Glomerular visceral epithelial cell (primary cell): ENCODE measurements around the gene SMIM45.

Experiments used
- DNase-seq: peaks from one replicate; pipeline ENCODE4 v3.0.0-alpha.2; 2016; ENCODE audit errors: extremely low spot score

The SMIM45 gene

DNA sequence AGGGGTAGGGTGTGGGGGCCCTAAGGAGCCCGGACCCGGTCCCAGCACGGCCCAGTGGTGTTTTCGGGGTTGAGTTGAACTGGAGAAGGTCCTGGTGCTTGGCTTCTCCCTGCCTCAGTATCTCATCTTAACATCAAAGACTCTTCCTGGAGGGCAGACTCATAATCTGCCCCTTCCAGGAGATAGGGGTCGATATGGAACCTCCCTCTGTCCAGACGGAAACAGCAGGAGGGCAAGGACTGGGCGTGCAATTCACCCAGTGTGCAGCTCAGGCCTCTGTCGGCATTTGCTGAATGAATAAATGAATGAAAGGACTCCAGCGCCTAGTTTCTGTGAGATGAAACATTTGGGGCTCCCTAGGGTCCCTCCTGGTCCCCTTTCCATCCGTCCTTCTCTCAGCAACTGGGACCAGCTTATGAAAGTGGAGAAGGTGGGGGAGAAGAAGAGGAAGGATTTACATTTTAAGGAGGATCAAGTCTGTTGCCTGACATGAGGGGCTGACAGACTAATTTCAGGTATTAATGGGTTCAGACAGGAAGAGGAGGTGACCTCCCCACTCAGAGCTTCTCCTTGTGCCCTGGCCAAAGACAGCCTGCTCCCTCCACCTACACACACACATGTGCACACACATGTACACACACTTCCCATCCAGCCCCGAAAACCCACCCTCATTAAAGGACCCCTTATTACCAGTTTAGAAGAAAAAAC lies 36.0 kb upstream of the SMIM45 start:
- DNase-seq, result no peak

DNA sequence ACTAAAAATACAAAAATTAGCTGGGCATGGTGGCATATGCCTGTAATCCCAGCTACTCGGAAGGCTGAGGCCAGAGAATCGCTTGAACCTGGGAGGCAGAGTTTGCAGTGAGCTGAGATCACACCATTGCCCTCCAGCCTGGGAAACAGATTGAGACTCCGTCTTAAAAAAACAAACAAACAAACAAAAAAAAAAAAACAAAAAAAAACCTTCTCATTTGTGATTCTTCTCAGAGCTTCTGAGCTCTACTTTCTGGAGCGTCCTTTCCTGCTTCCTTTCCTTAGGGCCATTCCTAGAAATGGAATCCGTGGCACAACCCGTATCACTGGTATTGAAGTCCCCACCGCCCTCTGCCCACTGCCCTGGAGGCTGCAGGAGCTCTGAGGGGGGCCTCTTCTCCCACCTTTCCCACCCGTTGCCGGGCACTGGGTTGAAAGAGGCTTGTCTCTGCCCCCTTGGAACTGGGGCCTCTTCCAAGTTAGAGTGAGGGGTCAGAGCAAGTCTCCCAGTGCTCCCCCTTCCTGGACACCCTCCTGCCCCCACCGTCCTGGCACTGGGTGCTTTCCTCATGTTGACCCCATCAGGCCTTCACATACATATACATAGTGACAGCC lies 35.1 kb upstream of the SMIM45 start:
- DNase-seq, result no peak

DNA sequence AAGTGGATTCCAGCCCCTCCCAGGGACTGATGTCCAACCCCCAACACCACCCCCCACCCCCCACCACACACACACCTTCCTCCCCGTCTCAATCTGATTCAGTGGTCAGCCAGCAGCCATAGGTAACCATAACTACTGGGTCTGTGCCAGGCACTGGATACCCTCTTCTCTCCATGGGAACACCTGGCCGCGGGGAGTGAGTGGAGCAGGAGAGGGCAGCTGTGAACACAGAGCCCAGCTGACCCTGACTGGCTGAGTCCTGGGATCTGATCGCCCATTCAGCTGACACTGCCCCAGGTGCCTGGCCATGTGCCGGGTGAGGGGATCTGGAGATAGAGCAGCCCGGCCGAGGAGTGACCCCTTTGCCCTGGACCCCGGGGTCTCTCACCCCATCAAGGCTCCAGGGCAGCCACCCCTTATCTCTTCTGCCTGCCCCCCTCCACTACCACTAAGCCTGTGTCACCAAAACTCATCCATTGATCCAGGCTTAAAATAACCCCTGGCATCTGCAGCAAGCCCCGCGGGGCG lies 34.5 kb upstream of the SMIM45 start:
- no peak for DNase-seq

DNA sequence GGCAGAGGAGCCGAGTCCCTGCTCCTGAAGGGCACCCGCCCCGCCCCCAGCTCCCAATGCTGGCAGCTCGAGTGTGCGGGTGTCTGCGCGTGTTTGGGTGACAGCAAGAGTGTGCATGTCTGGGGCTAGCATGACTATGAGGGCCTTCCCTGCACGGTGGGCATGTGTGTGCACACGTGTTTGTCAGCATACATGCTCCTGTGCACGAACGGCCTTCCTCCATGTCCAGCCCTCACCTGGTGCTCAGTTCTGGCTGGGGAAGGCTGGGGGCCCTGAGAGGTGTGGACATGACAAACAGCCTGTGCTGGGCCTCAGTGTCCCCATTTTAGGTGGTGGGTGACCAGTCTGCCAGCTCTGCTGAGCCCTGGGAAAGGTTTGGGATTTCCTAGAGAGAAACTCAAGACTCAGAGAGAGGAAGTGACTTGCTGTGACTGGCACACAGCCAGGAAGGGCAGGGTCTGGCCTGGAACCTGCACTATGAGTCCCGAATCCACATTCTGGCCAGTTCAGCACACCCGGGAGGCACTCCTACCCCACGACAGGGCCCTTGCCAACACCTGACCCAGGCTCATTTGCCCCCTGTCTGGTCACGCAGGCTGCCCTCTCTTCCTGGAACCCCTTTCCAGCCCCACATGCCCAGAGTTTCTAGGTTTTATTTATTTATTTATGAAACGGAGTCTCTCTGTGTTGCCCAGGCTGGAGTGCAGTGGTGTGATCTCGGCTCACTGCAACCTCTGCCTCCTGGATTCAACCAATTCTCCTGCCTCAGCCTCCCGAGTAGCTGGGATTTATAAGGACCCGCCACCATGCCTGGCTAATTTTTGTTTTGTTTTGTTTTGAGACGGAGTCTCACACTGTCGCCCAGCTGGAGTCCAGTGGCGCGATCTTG lies 33.8 kb upstream of the SMIM45 start:
- peak; percentile 59 for DNase-seq

DNA sequence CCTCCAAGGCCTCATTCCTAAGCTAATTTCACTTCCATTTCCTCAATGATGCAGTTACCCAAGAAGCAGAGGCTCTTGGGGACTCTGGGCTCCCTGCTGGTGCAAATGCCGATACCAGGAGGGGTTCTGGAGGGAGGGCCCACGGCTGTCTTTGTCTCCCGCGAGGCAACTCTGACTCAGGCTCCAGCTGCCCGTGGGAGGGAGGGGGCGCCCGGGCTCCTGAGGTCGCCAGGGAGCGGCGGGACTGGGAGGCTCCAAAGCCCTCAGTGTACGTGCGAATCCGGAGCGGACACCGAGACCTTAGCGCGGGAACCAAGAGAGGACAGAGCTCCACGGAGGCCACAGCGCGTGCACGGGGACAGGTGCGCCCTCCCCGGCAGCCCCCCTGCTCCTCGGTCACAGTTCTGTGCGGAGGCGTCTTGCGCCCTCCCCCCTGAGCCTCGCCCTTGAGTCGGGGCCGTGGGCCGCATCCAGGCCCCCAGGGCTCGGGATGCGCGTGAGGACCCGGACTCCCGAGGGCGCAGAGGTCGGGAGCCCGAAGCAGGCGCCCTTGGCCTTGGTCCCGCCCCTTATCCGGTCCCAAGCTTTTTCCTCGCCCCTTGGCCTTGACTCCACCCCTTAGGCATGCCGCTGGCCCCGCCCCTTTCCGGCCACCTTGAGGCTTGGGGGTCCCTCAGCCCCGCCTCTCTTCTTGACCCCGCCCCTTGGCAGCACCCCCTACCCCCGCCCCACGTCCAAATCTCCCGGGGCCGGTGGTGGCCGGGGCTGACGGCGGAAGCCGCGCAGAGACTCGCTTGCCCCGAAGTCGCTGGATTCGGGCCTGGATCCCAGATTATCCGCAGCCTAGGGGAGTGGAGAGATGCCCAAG lies 32.4 kb upstream of the SMIM45 start:
- DNase-seq, result peak; percentile 26

DNA sequence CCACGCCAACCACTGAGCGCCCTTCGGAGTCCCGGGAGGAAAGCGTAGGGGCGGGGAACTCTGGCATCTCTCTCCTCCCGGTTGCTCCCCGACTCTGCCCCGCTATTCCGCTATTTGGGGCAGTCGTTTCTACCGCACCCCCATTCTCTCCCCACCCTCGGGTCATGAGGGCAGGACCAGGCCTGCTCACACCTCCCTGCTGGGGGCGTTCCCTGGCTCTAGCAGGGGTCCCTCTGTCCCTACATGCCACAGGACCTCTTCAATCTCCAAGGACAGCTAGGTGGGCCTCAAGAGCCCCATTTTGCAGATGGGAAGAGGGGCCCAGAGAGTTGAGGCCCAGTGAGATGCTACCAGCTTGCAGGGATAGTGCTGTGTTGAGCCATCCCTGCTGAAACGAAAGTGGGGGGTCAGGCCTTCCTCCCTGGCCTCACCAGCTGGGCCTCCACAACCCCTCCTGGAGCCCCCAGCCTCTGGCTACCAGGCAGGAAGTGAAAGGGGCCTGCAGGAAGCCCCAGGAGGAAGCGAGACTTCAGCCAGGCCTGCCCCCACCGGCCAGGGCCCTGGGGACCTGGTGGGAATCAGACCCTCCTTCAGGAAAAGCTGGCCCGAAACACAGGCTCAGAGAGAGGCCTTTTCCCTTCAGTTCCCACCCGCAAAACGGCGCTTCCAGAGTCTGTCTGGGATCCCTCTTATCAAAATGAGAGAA lies 31.5 kb upstream of the SMIM45 start:
- no peak for DNase-seq

DNA sequence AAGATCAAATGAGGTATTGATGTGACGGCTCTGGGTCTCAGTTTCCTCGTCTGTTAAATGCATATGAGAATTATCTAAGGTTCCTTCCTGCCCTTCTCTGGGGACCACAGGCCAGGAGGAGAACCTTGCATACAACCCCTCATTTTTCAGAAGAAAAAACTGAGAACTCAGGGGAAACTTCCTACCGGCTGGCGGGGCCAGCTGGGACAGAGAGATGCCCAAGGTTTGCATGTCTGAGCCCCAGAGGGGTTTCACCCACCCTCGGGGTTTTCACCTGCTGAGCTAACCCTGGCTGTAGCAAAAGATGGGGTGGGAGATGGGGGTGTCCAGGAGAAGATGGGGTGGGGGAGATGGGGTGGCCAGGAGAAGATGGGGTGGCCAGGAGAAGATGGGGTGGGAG lies 29.6 kb upstream of the SMIM45 start:
- no peak for DNase-seq

DNA sequence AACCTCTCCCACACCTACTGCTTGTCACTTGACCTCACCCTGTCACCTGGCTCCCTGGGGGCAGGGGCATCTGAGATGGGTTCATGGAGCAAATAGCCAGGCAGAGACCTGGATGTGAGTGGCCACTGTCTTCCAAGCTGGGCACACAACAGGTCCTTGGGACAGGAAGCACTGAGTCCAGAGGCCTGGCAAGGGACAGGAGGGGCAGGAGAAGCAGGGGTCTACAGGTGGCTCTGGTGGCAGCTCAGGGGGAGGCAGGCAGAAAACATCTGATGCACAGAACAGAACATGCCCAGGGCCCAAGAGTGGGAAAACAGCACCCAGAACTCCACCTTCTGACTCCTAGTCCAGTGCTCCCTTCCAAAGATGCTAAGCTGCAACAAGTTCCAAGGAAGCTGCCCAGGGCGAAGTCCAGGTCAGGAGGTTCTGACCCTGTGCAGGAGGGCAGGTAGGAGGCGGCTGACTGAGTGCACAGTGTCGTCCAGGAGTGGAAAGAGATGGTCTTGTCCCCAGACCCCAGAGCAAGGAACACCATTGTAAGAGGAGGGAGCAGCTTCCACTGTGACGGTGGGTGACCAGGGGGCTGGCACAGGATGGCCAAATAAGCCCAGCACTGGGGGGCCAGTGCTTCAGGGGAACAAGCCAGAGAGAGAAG lies 28.9 kb upstream of the SMIM45 start:
- DNase-seq, result no peak

DNA sequence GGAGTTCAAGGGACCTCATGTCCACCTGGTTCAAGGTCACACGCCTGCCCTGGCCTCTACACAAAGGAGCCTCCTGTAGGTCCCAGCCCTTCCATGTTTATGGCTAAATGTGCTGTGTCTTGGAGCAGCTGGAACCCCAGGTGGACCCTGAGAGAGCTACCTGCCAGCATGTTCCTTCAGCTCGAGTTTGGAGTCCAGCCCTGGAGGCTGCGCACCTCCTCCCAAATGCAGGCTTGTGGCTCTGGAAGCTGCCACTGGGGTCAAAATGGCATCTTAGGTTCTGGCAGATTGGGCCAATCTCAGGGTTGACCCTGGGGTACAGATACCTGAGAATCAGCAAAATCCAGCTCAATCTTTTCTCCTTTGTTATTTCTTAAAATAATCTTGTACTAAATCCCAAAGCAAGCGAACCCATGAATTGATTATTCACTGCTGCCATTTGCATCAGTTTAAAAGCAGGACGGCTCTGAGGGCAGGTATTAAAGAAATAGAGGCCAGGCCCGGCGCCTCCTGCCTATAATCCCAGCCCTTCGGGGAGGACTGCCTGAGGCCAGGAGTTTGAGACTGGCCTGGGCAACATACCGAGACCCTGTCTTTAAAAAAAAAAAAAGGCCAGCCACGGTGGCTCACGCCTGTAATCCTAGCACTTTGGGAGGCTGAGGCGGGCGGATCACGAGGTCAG lies 28.2 kb upstream of the SMIM45 start:
- DNase-seq, result no peak

DNA sequence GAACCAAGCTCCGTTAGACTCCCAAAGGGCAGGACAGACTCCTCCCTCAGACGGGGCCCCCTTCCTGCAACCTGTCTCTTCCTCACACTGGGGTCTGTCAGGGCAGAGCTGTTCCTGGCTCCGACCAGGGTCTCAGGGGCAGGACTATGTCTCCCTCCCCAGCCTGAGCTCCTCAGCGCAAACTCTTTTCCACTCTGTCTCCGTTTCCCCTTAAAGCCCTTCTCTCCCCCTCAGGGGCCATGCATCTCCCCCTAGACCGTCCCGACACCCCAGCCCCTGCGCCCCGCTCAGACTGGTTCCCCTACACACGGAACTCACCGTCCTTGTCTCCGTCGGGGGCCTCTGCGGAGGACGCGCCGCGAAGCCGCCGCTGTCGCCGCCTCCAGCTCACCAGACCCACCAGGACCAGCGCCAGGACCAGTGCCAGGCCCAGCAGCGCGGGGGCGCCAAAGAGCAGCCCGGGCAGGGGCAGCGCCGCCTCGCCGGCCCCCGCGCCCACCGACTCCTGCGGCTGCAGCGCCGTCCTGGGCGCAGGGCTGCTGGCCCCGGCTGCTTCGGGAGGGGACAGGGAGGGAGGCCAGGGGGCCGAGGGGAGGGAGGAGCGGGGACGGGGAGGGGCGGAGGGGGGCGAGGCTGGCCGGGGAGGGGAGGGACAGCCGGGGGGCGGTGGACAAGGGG lies 26.0 kb upstream of the SMIM45 start:
- peak; percentile 46 for DNase-seq

DNA sequence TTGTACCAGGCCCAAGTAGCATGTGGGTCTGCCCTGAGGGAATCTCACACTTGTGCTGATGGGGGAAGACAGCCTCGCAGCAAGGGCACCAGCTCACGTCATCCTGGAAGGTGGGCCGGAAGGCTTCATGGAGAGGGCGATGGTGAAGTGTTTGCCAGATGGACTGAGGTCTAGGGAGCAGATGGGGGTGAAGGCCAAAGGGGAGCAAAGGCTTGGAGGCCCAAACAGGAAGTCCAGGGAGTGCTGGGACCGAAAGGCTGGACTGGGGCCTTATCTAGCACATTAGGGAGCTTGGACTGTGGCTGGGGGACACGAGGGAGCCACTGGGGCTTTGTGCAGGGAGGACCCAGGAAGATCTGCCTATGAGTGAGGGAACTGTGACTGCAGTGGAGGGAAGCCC lies 24.1 kb upstream of the SMIM45 start:
- no peak for DNase-seq

DNA sequence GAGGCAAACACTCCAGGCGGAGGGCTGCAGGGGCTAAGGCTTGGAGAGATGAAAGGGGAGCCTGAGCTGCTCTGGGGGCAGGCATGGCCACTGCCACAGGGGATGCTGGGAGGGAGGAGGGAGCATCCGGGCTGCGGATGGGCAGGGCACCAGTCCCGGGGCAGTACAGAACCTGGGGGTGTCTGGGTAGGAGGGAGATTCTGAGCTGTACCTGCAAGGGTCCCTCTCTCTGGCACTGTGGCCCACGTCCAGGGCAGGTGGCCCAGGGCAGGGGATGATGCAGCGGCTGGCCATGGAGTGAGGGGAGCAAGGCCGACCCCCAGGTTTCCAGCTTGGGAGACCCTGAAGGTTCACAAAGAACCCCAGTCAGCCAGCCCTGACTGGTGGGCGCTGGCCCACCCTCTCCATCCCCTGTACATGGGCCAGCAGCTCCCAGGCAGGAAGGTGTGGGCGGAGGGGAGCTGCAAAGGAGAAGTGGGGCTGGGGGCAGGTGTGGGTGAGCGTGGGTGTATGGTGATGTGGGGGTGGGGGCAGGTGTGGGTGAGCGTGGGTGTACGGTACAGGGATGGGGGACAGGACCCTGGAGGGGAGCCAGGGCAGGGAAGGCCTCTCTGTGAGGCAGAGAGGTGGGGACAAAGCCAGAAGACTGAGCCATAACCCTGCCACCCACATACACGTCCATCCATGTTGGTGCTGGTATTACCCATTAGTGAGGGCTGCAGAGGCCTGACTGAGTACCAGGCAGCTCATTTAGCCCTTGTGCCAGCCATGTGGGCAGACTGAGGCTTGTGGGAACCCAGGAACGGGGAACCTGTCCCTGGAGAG lies 23.1 kb upstream of the SMIM45 start:
- DNase-seq, result no peak

DNA sequence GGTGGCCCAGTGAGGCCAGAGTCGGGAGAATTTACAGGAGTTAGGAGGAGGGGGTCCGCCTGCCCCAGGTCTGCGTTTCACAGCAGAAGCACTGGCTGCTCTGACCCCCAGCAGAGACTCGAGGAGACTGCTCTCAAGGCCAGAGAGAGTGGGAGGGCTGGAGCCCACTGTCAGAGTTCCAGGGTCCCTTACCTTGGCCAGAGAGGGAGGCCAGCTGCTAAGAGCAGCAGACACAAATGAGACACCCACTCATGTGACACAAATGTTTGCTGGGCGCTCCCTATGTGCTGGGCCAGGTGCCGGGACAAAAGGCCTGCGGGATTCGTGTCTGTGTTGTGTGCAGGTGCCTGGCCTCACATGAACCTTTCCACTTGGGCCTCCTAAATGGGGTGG lies 22.5 kb upstream of the SMIM45 start:
- no peak for DNase-seq

DNA sequence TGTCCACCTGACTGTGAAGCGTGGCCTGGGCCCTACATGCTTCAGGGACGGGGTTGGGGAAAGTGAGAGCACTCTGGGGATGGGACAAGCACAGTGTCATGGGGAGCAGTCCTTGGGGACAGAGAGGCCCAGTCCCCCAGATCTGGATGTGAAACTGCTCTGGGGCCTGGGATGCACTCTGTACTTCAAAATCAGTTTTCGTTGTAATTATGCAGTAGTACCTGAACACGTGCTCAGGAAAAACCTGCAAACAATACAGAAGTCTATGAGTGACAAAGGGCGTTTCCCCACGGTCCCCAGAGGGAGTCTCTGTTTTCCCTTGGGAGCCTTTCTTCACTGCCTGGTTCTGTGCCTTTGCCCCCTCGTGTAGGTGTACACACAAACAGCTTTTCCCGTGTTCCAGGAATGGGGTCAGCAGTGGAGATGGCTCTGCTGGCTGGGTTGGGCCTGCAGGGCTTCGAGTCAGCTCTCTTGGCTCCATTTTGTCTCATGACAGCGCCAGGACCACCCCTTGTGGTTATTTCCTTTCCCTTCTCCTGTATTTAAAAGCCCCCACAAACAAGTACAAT lies 20.2 kb upstream of the SMIM45 start:
- no peak for DNase-seq

DNA sequence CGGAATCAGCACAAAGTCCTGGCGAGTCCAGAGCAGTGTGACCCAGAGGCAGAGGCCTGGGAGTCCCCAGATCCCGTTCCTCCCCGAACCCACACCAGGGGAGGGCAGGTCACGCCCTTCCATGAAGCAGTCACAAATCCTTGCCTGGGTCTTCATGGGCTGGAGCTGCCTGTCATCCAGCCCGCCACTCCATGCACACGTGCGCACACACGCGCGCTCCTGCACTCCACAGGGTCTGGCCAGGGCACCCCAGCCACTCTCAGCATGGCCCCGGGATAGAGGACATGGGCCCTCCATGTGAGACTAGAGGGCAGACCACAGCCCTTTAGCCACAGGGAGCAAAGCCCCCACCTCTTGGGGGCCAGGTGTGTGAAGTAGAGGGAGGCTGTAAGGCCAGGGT lies 19.6 kb upstream of the SMIM45 start:
- no peak for DNase-seq

DNA sequence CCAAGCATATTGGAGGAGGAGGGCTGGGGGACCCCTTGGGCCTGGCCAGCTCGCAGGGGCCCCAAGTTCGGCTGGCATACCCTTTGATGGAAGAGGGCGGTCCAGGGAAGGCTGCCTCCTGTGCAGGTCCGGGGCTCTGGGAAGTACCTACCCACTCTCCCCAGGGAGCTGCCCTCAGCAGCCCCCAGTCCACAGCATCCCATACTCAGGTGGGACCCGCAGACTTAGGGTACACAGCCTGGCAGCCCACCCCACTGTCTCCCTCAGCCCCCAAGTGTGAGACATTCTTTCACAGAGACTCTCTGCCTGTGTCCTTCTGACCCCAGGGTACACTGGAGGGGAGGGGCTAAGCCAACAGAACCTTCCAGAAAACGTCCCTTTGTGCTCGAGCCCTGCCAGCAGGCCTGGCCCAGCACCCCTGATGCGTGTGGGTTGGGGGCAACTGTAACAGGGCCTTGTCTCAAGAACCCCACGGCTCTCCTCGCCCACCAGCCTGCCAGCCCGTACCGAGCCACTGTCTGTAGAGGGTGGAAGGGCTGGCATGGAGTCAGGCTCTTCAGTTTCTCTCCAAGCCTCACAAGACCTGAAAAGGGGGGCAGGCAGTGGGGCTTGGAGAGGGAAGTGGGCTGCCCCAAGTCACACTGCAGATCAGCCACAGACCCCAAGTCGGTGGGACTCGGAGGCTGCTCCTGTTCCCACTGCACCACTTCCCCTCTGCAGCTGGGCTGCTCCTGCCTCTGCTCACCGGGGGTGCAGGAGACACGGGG lies 18.4 kb upstream of the SMIM45 start:
- DNase-seq, result no peak

DNA sequence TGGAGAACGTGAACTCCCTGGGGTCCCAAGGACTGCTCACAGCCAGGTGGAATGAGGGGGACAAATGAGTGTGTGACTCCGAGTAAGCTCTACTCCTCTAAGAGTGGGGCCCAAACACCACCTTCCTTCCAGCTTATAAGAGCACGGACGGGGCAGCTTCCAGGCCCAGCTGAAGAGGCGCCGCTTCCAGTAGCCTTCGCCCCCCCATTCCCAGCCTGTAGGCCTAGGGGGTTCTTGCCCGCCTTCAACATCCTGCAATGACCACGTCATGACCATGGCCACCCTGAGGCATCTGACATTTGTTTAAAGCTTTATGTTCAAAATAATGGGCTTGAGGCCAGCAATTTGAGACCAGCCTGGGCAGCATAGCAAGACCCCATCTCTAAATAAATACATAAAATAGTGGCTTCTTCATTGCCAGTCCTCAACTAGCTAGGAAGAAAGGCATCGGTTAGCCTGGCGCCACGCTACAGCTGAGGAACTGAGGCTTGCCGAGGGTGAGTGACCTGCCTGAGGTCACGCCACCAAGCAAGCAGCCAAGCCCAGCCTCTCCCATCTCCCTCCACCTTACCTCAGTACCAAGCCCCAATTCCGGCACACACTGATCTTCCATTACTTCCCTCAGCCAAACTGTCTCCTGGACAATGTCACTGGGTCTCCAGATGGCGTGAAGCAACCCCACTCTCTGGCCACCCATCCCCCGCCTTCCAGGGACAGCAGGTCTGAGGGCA lies 17.5 kb upstream of the SMIM45 start:
- DNase-seq, result no peak
